Psoas muscle (tissue), 8 donors: ENCODE data around the gene FOXP1. TPM values are rescaled to one million over a fixed set of nuclear protein-coding genes. Genes with fewer than 3 reads are reported as not detected.

Experiments used
- ATAC-seq, 4 donors: fragments of 200-7000 bp; cut with Tn5 transposase; one replicate each; pipeline ENCODE4 v1.9.1; 2020; ENCODE audit warnings: moderate library complexity in 3 of 4, mild to moderate bottlenecking in 2 of 4
- DNase-seq, 2 donors: peaks; one replicate each; pipeline ENCODE4 v3.0.0-alpha.2; 2020
- H3K27ac ChIP-seq: fragments of 200-600 bp; one replicate; pipeline ENCODE4 v1.8.0; 2022
- H3K27me3 ChIP-seq, 3 donors: fragments of 200-600 bp in 1 of 3; one replicate each; pipeline versions ENCODE4 v1.6.1 to v1.8.0; 2013 to 2022; ENCODE audit warnings: low read length in 2 of 3, mild to moderate bottlenecking in 2 of 3, moderate library complexity in 1 of 3; ENCODE audit not compliant: insufficient read depth in 3 of 3
- H3K36me3 ChIP-seq, 2 donors: fragments of 200-600 bp in 1 of 2; one replicate each; pipeline versions ENCODE4 v1.6.1 to v1.8.0; 2013 to 2022; ENCODE audit warnings: low read depth in 1 of 2, mild to moderate bottlenecking in 1 of 2, moderate library complexity in 1 of 2; ENCODE audit not compliant: insufficient read depth in 1 of 2
- H3K4me1 ChIP-seq: fragments of 200-600 bp; one replicate; pipeline ENCODE4 v1.8.0; 2022
- H3K4me3 ChIP-seq: fragments of 200-600 bp; one replicate; pipeline ENCODE4 v1.8.0; 2022; ENCODE audit warnings: mild to moderate bottlenecking
- H3K9me3 ChIP-seq: fragments of 200-600 bp; one replicate; pipeline ENCODE4 v1.8.0; 2022
- CTCF ChIP-seq: fragments of 200-600 bp; IDR thresholded peaks from one replicate; pipeline ENCODE4 v1.8.0; 2022; ENCODE audit warnings: antibody characterized with exemption
- WGBS, 3 donors: extraction: QIAGEN DNeasy Blood & Tissue Kit; methylation state at CpG; one replicate each; pipeline versions ENCODE4 v1.1.6 to v1.1.7; 2013; 5-methylcytosine and 5-hydroxymethylcytosine counted together
- intact Hi-C, 2 donors: fragments of 100-400 bp; cut with DNase I; formaldehyde crosslinking; loops; one replicate each; pipeline versions ENCODE4 v1.11.0 to v1.14.2; 2022
- polyA plus RNA-seq, 3 donors: library from polyadenylated mRNA; stranded (reverse); fragments of 200-250 nt; gene quantifications; one replicate each; pipeline ENCODE4 v1.2.3, GENCODE V29; 2013
- total RNA-seq, 4 donors: library from RNA; stranded (reverse); fragmentation: NEBNext Ultra II Directional in 2 of 4; extraction: Animal tissue kit (Norgen Biotek cat#: 25700) in 2 of 4; gene quantifications; one replicate each; pipeline versions ENCODE4 v1.2.1 to v1.2.4, GENCODE V29; 2021 to 2023
- donor health status: healthy with polysubstance abuse.
- donor health status: DM: no; HTN: no; CAD: no; lungs with moderate emphysema.
- donor health status: Bipolar disorder and iron deficiency.
- donor health status: healthy.
- donor health status: DM: yes; HTN: yes; CAD: no.
- donor health status: DM: no; HTN: no; CAD: no.
- donor health status: DM: no; HTN: no; CAD: no.
- donor health status: DM: yes; HTN: yes; CAD: no.

The FOXP1 gene
- total and polyA plus RNA-seq, 7 donors = 2.6 to 26.4 (median 15.4) TPM

GRCh38 chr3:71048948-71049347 is 534.6 kb downstream of the FOXP1 start:
- no peaks in the 10 kb centered on the region for H3K9me3 ChIP-seq
- peaks cover 6 to 58% of the 10 kb centered on the region in 2 donors for H3K36me3 ChIP-seq
- H3K27ac ChIP-seq = no peak overlapping the region
- TF ChIP-seq CTCF = no peak
- no peak overlapping the region for H3K4me3 ChIP-seq
- DNase-seq (no peak), ATAC-seq (no peak)
- intact Hi-C loops = no loop called here
- WGBS, 3 donors = 69 to 77% (median 74%) methylated on average over 12 of the region's 12 CpGs
- peaks cover 33% of the 10 kb centered on the region for H3K4me1 ChIP-seq
- no peaks in the 10 kb centered on the region for H3K27me3 ChIP-seq

- ATAC-seq = no peak
- 73 to 75% (median 74%) methylated on average over 8 of the region's 8 CpGs for WGBS, 3 donors
- Histone ChIP-seq H3K4me1 (peaks cover 25% of the 10 kb centered on the region), H3K27me3 (no peaks in the 10 kb centered on the region), H3K36me3 (peaks cover 6 to 65% of the 10 kb centered on the region in 2 donors), H3K4me3 (no peak overlapping the region), H3K9me3 (no peaks in the 10 kb centered on the region), H3K27ac (peak overlapping the region; percentile 36)
- intact Hi-C loops = no loop called here
- no peak for DNase-seq
- TF ChIP-seq CTCF = no peak
Measured at GRCh38 chr3:71047616-71048531, 535.7 kb downstream of the FOXP1 start.

GRCh38 chr3:71046791-71047190 is 536.7 kb downstream of the FOXP1 start:
- Histone ChIP-seq H3K36me3 (peaks cover 6 to 67% of the 10 kb centered on the region in 2 donors), H3K4me1 (peaks cover 14% of the 10 kb centered on the region), H3K9me3 (no peaks in the 10 kb centered on the region), H3K27ac (peak overlapping the region; percentile 36), H3K27me3 (no peaks in the 10 kb centered on the region), H3K4me3 (no peak overlapping the region)
- 54 to 78% (median 59%) methylated on average over 3 of the region's 3 CpGs for WGBS, 3 donors
- ATAC-seq (no peak), DNase-seq (no peak)
- no peak for TF ChIP-seq CTCF
- intact Hi-C loops = no loop called here

GRCh38 chr3:71045917-71046282 is 537.6 kb downstream of the FOXP1 start:
- ATAC-seq (no peak), DNase-seq (no peak)
- Histone ChIP-seq H3K9me3 (no peaks in the 10 kb centered on the region), H3K27me3 (no peaks in the 10 kb centered on the region), H3K4me3 (no peak overlapping the region), H3K4me1 (peaks cover 5% of the 10 kb centered on the region), H3K27ac (no peak overlapping the region), H3K36me3 (peaks cover 12 to 67% of the 10 kb centered on the region in 2 donors)
- WGBS, 3 donors = 73 to 95% (median 82%) methylated on average over 1 of the region's 1 CpG
- intact Hi-C loops = no loop called here
- no peak for TF ChIP-seq CTCF
